Right ventricle myocardium superior (tissue), 1 donor: ENCODE measurements around the gene SLIT3. TPM values are rescaled to one million over a fixed set of nuclear protein-coding genes. Genes with fewer than 3 reads are reported as not detected.
"Not testable (repeated sequence)": the region's sequence is repeated elsewhere in the genome, so short reads cannot be mapped to it uniquely, and the experiment has no call there.

Experiments
- ATAC-seq: fragments of 200-7000 bp; cut with Tn5 transposase; one replicate; pipeline ENCODE4 v1.9.1; 2020; ENCODE audit warnings: mild to moderate bottlenecking; ENCODE audit not compliant: poor library complexity
- DNase-seq: peaks from one replicate; pipeline ENCODE4 v3.0.0-alpha.2; 2020
- intact Hi-C: fragments of 100-400 bp; cut with DNase I; formaldehyde crosslinking; loops from one replicate; pipeline ENCODE4 v1.11.2; 2022
- total RNA-seq: library from RNA; stranded (reverse); fragmentation: NEBNext Ultra II Directional; extraction: Animal tissue kit (Norgen Biotek cat#: 25700); gene quantifications from one replicate; pipeline ENCODE4 v1.2.1, GENCODE V29; 2021
- donor health status: DM: no; HTN: yes; CAD: no; lungs with severe emphysema.

SLIT3 gene
- total RNA-seq, 1 donor from 2014 or later = 12.5 TPM

DNA sequence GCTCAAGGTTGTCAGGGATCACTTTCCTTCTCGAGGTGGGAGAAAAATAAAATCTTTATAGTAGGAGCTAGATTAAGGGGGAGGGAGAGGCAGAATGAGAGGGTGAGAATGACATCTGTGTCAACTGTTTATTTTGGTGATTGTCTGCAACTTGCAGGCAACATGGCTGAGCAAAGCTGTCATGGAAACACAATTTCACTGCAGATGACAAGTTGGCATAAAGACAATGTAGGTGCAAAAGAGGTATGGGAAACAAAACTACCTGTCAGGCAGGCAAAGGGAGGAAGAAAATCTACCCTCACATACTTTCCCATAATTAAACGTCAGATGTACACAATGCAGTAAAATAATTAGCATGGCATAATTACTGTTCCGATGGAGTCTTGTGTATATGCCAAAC, 167.4 kb downstream of the SLIT3 start:
- ATAC-seq = no peak
- intact Hi-C loops = no loop called here

DNA sequence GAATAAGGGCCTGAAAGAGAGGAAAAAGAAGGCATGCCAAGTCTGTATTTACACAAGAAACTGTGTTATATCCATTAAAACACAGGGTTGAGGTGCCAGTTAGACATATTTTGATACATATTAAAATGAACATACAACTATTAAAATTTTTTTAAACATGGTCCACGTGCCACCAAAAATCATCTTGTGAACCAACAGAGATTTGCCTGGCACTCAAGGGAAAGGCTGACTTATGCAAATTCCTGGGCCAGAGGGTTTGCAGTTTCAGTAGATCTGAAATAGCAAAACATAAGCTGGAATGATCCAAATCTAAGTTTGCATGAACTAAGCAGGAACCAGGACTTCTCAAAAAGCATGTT, 168.7 kb downstream of the SLIT3 start:
- DNase-seq (no peak), ATAC-seq (no peak)
- intact Hi-C loops = no loop called here

More for the DNA sequence above, 167.4 kb downstream of the SLIT3 start:
- DNase-seq = no peak

DNA sequence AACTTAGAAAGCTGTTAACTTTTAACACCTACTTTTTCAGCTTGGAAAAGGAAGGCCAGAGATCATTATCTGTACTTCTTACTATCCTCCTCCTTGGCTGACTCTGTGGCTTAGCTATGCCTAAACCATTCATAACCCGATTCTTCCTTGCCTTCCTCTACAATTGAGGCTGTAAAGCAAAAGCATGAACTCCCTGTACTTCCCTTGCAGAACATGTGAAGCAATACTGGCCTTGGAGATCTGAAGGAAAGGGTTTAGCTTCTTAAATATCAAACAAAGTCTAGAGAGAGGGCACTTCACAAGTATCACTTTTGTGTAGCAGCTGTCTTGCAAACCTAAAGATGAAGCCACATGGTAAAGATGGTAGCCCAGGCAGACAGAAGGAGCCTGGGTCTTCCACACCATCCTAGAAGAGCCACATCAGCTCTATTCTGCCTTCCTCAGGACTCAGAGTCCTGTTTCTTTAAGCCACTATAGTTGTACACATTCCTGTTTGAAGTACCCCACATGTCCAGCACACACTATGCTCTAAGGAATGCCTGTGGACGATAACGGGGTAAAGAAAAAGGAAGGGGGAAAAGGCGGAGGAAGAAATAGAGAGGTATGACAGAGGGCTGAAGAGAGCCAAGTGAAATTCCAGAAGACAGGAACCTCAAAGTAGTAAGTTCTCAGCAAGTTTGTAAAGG, 169.2 kb downstream of the SLIT3 start:
- intact Hi-C loops = no loop called here
- peak; percentile 25 for ATAC-seq
- no peak for DNase-seq

DNA sequence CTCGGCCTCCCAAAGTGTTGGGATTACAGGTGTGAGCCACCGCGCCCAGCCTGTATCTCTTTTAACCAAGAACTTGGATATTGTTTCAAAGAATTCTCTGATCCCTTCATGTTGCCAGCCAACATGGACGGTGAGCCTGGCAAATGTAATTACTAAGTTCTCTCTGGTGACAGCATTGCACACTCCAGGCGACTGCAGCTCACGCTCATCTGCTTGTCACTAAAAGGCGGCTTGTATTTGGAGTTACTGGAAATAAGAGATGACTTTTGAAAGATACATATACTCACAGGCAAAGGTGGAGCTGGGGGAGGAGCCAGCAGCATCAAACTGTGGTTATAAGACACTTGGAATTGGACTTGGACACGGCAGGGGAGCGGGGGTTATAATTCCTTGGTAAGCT, 172.3 kb downstream of the SLIT3 start:
- DNase-seq (peak; percentile 41), ATAC-seq (peak; percentile 81)

DNA sequence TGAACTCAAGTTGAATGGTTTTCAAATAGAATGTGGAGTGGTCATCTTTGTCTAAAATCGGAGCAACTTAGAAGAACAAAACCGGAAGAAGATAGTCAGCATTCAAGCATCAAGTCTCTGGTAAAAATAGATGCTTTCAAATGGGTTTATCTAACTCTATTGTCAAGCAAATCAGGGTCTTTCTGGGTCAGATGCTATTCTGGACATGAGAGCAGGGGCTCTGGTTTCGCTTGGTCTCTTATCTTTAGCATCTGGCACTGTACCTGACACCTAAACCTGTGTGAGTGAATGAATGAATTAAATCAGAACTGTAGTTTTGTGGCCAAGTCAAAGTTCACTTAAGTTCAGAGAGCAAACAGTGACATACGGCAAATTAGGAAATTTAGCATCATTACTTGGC, 173.5 kb downstream of the SLIT3 start:
- intact Hi-C loops = no loop called here
- no peak for ATAC-seq

More for the DNA sequence above, 172.3 kb downstream of the SLIT3 start:
- intact Hi-C loops = no loop called here

DNA sequence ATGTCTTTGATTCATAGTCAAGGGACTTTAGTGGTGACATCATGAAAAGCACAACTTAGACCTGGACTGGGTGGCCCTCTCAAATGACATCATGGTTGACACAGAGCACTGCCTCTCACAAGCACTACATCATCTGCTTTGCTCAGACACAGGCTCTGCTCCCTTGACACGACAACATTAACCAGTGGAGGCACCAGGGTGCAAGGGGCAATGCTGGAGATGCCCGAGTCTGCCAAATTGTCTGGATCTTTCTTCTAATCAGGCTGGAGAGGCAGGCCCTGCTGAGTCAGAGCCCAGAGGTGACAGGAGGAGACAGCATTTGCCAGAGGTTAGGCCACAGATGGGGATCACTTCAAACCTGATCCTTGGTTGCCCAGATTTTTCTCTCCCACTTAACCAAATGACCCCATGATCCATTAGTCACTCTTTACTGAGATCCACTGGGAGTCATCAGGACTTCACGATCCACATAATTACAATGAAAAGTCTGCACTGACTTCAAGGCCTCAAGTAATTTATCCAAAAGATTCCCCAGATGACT, 174.4 kb downstream of the SLIT3 start:
- intact Hi-C loops = no loop called here
- no peak for ATAC-seq

More for the DNA sequence above, 173.5 kb downstream of the SLIT3 start:
- DNase-seq = no peak

DNA sequence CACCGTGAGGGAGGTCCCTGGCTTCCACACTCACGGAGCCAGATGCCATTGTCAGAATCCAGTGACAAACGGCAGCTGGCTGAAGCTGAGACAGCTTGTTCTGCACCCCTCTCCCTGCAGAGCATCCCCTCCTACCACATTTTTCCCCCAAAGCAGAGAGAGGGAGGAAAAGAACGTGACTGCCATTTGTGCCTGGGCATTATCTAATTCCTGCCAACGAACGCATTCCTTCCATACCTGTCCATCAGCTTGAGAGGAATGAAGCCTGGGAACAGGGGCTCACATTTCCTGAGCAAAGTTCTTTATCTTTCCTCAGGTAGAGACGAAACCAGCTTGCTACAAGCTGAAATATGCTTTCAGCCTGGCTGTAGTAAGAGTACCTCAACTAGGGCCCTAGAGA, 175.4 kb downstream of the SLIT3 start:
- ATAC-seq (no peak), DNase-seq (no peak)
- intact Hi-C loops = no loop called here

More for the DNA sequence above, 174.4 kb downstream of the SLIT3 start:
- no peak for DNase-seq

DNA sequence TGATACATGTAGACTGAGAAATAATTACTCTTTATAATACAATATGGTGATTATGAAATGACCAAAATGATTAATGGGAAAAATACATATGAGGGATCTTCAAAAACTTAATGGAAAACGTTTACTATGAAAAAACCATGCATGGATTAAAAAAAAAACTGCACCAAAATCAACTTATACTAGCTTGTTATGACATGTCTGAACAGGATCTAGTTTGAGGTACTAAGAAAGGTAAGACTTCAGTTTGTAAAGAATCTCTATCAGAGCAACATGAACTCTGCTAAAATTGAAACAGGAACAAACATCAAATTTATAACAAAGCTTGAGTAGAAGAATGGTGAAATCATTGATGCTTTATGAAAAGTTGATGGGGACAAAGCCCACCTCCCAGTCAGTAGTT, 178.0 kb downstream of the SLIT3 start:
- DNase-seq (no peak), ATAC-seq (no peak)
- intact Hi-C loops = no loop called here

DNA sequence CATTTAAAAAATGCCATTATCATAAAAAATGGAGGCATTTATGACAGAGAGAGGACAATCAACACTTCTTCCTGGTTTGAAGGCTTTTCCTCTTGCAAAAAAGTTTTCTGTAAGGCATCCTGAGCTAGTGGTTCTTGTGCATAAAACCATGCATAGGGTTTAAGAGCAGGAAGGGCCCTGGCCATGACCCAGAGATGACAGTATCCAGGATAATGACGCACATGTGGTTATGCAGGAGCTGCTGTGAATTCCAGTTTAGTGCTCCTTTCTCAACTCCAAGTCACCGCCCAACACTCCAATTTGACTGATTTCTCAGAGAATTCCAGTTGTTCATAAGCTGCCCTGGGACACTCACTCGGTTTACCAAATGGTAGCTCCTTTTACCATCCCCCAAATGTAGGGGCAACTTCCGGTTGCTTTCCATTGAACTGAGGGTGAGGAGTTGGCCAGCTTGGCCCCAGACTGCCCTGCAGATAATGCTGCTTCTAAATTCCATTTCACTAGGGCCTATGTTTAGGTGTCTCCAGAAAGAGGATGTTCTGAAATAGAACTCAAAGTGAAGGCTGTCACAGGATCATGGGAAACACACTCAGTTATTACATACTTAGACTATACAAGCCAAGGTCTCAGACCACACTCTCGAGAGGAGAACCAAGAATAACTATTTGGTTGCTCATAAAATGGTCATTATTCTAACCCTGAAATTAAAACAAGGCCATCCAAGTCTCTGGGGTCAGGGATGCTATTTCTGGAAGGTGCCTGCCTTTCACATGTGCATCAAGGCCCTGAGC, 179.1 kb downstream of the SLIT3 start:
- DNase-seq = no peak
- no peak for ATAC-seq
- intact Hi-C loops = no loop called here

DNA sequence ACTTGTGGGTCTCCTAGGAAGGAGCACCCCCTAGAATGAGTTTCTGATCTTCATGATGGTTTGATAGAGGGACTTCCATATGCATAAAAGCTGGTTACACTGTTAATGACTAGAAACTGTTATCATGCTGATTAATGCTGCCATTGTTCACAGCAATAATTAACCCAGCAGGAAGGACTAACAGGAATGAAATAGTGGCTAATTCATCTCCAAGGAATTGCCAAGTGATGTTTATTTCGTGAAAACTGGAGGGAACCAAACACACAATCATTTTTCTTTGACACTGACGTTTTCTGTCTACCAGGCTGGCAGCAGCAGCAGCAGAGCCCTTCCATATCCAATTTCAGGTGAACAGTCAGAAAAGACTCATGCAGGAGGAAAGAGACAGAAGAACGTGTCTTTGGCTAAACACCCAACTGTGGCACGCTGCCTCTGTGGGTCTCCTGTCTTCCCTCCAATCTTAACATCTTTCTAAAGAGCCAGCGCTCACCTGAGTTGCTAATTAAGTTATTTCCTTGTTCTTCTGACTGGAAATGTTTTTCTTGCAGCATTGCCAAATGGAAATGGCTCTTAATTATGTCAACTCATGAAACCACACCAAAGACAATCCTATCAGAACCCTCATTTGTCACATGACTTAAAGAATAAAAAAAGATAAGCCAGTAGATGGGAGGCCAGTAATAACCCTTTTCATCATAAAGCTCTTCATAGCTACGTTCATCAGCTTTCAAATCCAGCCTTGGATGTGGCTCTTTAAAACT, 181.5 kb downstream of the SLIT3 start:
- intact Hi-C loops = no loop called here

DNA sequence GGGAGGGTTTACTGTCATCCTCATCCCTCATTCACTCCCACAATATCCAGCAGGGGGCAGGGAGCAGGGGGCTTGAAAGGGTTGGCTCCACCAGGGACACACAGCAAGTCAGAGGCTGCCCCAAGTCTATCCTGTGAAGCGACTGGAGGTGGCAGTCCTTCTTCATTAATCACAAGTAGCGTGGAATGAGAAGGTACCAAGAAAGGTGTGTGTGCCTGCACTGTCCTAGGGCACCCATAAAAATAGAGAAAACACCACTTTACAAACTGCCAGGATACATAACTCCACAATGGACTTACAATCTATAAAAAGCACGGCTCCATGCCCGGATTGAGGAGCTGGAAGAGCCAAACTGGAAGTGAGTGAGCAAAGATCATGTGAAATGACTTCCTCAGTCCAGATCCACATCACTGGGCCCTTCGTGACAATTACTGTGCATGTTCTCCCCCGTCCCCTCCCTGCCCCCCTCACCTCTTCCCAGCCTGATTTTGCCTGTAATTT, 183.9 kb downstream of the SLIT3 start:
- no peak for DNase-seq
- intact Hi-C loops = no loop called here
- ATAC-seq = peak; percentile 86

More for the DNA sequence above, 181.5 kb downstream of the SLIT3 start:
- DNase-seq (no peak), ATAC-seq (no peak)

DNA sequence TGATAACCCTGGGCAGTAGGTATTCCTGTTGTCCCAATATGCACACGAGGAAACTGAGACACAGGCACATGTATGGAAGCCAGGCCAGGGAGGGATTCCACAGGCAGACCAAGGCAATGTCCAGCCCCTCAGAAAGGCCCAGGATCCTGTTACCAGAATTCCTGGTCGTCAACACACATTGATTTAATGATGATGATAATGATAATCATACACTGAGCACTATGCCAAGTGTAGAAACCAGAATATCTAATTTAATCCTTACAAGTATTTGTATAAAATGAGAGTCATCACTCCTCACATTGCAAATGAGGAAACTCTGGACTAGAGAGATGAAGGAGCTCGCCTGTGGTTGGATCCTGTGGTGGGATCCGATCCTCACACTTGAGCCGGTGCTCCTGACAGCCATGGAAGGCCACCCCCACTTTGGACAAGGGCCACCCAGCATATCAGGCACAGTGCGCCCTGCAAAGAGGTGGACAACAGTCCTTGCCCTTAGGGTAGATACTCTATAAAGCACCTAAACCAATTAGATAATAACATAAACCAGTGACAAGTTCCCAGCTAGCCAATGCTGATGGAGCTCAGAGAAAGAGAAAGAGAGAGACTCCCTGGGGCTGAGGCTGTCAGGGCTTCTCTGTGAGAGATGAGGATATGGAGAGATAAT, 185.3 kb downstream of the SLIT3 start:
- ATAC-seq = no peak
- intact Hi-C loops = no loop called here
- DNase-seq = no peak

DNA sequence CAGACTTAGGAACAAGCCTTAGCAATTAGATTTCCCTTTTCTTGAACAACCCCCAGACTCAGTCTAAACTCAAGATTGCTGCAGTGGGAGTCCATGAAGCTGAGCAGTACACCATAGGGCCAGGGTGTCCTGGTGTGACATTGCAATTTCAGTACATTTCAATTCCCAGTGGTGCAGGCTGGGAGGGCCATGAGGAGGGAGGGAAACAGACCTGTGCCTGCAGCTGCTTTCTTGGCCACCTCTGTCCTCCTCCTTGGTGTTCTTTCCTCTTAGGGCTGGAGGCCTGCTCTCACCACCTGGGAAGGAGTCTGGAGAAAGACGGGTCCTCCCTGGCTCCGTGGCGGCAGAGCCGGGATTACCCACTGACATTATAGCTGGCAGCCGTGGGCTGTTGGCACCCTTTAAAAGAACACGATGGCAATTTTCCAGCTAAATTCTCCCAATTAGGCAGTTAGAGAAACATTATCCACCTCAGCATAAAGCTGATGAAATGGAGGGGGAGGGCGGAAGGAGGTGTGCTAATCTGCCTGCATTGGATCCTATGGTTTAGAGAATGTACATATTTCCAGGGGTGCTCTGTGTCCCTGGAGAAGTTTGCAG, 186.4 kb downstream of the SLIT3 start:
- ATAC-seq (no peak), DNase-seq (no peak)
- intact Hi-C loops = no loop called here

DNA sequence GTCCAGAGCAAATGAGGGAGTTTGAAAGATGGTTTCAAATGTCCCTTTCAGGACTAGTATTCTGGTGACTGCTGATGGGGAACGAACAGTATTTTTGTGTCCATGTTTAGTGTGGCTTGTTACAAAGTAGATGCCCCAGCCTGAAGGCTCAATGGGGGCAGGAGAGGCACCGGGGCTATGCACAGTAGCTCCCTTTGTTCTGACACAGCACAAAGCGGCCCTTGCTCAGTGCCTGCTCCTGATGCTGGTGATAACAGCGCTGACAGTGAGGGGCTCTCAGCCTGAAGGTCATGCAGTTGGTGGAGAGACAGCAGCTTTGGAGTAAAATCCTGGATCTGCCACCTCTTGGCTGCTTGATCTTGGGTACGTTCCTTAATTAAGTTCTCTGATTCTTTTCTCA, 188.9 kb downstream of the SLIT3 start:
- no peak for ATAC-seq
- intact Hi-C loops = no loop called here

DNA sequence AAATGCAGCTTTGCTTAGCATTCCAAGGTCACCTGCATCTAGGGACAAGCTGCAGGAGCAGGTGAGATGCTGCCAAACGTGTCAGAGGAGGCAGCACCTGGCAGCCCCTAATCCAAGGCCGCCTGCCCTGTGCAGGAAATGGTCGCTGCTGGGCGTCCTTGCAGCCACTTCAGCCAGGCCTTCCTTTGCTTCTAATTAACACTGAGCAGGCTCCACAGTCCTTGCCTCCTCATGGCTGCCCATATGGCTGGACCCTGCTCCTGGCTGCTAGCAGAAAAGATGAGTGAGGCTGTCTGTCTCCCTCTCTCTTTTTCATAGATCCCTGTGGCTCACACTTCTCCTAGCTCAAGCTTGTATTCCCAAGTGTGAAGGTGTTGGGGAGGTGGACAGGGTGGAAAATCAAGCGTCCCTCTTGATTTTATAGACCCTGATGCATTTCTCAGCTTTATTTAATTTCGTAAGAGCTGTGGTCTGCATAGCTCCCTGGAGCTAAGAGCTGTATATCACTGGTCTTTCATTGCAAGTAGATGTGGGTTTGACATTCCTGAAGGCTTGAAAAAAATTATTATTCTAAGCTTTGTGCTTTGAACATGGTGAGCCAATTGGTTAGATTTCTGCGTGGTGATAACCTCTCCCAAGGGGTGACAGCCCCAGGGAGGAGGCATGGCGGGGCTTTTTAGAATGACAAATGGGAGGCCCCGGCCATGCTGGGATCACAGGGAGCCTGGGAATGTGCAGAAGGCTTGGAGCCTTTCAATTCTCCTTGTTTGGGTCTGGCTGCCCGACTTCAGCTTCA, 193.8 kb downstream of the SLIT3 start:
- intact Hi-C loops = no loop called here
- DNase-seq = no peak
- ATAC-seq = no peak

More for the DNA sequence above, 188.9 kb downstream of the SLIT3 start:
- DNase-seq = no peak

DNA sequence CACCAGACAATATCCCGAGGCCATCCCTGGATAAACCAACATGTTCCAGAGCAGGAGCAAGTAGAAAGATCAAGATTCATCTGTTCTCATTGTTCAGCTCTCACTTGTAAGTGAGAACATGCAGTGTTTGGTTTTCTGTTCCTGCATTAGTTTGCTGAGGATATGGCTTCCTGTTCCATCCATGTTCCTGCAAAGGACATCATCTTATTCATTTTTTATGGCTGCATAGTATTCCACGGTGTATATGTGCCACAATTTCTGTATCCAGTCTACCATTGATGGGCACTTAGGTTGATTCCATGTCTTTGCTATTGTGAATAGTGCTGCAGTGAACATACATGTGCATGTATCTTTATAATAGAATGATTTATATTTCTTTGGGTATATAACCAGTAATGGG, 195.4 kb downstream of the SLIT3 start:
- intact Hi-C loops, ATAC-seq, DNase-seq: not testable (repeated sequence)

DNA sequence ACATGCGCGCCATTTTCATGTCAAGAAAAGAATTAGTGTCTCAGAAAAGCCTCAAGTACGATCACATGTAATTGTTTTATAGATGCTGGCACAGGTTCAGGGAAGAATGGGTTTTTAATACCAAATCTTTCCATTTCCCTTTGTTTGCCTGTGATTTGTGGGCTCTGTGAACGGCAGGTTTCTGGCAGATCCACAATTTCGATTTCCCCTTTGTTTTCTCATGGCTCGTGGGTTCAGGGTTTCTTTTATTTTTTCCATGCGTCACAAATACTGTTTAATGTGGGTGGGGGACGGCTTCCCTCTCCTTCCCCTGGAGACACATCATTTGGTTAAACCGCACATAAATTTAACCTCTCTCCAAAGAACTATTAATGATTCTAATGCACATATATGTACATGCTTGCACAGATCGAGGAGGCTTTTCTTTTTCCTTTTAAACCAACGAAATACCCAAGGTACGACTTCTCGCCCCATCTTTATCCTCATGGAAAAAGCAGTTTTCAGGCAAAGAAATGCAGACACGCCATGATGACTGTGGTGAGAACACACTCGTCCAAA, 195.9 kb downstream of the SLIT3 start:
- DNase-seq (no peak), ATAC-seq (no peak)
- intact Hi-C loops = no loop called here
